GM12875 (cell line): ENCODE results near the gene ASPN.

ENCODE experiments used
- H3K4me3 ChIP-seq: one replicate; pipeline ENCODE4 v1.5.1; 2011; ENCODE audit warnings: low read depth, low read length, control low read depth
- CTCF ChIP-seq: IDR thresholded peaks from 2 replicates; pipeline ENCODE4 v1.5.1; 2011; ENCODE audit warnings: low read depth, mild to moderate bottlenecking, control low read depth, inconsistent platforms, low read length, moderate library complexity, borderline replicate concordance; ENCODE audit not compliant: insufficient read depth

The ASPN gene

GRCh38 chr9:92438900-92439526 is 43.3 kb downstream of the ASPN start:
- TF ChIP-seq CTCF, result no peak

GRCh38 chr9:92435263-92435662 is 47.0 kb downstream of the ASPN start:
- no peak overlapping the region for H3K4me3 ChIP-seq
- TF ChIP-seq CTCF, result no peak

More at GRCh38 chr9:92438900-92439526, 43.3 kb downstream of the ASPN start:
- H3K4me3 ChIP-seq, result no peak overlapping the region

- no peak overlapping the region for H3K4me3 ChIP-seq
- no peak for TF ChIP-seq CTCF
These were observed 49.2 kb downstream of the ASPN start for GRCh38 chr9:92432972-92433548.

- H3K4me3 ChIP-seq, result no peak overlapping the region
- TF ChIP-seq CTCF, result no peak
These were observed 50.0 kb downstream of the ASPN start for GRCh38 chr9:92432350-92432749.

GRCh38 chr9:92429836-92430235 is 52.5 kb downstream of the ASPN start:
- TF ChIP-seq CTCF, result no peak
- H3K4me3 ChIP-seq, result no peak overlapping the region

DNA sequence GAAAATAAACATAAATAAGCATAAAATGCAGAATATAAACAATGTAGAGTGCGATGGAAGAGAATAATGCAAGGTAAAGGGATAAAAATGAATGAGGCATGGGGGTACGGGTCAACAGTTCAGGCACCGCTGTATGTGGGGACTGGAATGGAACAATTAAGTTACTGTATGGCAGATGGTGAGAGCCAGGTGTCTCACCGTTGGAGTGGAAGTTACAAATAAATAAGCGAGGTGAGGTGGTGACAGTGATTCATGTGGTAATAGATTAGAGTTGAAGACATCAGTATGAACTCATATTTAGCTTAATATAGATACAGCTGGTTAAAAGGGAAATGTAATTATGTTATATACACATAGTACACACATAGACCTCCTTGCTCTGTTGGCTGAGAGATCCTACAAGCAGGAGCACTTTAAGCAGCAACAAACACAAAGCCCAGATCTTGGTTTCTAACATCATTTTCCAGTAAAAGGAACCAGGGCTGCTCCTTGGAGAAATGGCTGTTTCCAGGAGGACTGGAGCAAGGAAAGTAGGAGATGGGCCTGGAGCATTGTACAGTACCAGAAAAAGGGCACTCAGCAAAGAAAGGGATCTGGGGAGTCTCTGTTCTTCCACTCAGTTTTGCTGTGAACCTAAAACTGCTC is 55.7 kb downstream of the ASPN start:
- no peak for TF ChIP-seq CTCF
- no peak overlapping the region for H3K4me3 ChIP-seq

- H3K4me3 ChIP-seq, result no peak overlapping the region
- TF ChIP-seq CTCF, result no peak
These were observed 56.8 kb downstream of the ASPN start for GRCh38 chr9:92425474-92425873.
